HFFc6 (cell line): ENCODE results near the gene TOPAZ1. TPM values are rescaled to one million over a fixed set of nuclear protein-coding genes. Genes with fewer than 3 reads are reported as not detected.

Source experiments
- DNase-seq: peaks from one replicate; pipeline ENCODE4 v3.0.0-alpha.2; 2018
- H3K27ac Mint-ChIP-seq: 2 replicates; pipeline ENCODE4 v1.8.0; 2020; ENCODE audit warnings: mild to moderate bottlenecking, mixed read lengths
- H3K27me3 Mint-ChIP-seq: 2 replicates; pipeline ENCODE4 v1.8.0; 2021; ENCODE audit warnings: mild to moderate bottlenecking, moderate library complexity, mixed read lengths; ENCODE audit not compliant: insufficient read depth
- H3K36me3 Mint-ChIP-seq: 2 replicates; pipeline ENCODE4 v1.8.0; 2021; ENCODE audit warnings: low read depth, mixed read lengths
- H3K4me1 Mint-ChIP-seq: 2 replicates; pipeline ENCODE4 v1.8.0; 2020; ENCODE audit warnings: low read depth, mixed read lengths
- H3K4me3 Mint-ChIP-seq: 2 replicates; pipeline ENCODE4 v1.8.0; 2020; ENCODE audit warnings: mild to moderate bottlenecking, moderate library complexity, mixed read lengths
- H3K9me3 Mint-ChIP-seq: 2 replicates; pipeline ENCODE4 v1.8.0; 2020; ENCODE audit warnings: mild to moderate bottlenecking, mixed read lengths
- CTCF ChIP-seq: fragments of 200-600 bp; sonication (generic); IDR thresholded peaks from 2 replicates; pipeline ENCODE4 v1.5.0; 2021; ENCODE audit warnings: antibody characterized with exemption, mild to moderate bottlenecking
- total RNA-seq, 6 experiments: library from RNA; stranded (reverse); fragmentation: NEBNext Ultra II Directional; extraction: Animal tissue kit (Norgen Biotek cat#: 25700); gene quantifications; 2 replicates in 1 of 6; 3 replicates in 5 of 6; pipeline ENCODE4 v1.2.3, GENCODE V29; 2021

The TOPAZ1 gene
- total RNA-seq, 6 experiments from 2014 or later: not detected

- H3K27ac Mint-ChIP-seq: no peak overlapping the region
- H3K9me3 Mint-ChIP-seq: no peaks in the 10 kb centered on the region
- peaks cover 13% of the 10 kb centered on the region for H3K4me1 Mint-ChIP-seq
- TF ChIP-seq CTCF: no peak
- H3K27me3 Mint-ChIP-seq: no peaks in the 10 kb centered on the region
- no peak overlapping the region for H3K4me3 Mint-ChIP-seq
- no peaks in the 10 kb centered on the region for H3K36me3 Mint-ChIP-seq
- no peak for DNase-seq
These were observed 121.9 kb downstream of the TOPAZ1 start for GRCh38 chr3:44363591-44363990.

GRCh38 chr3:44365952-44366351, 124.3 kb downstream of the TOPAZ1 start:
- DNase-seq: no peak
- no peak for TF ChIP-seq CTCF
- H3K4me3 Mint-ChIP-seq: no peak overlapping the region
- H3K36me3 Mint-ChIP-seq: no peaks in the 10 kb centered on the region
- H3K9me3 Mint-ChIP-seq: no peaks in the 10 kb centered on the region
- no peaks in the 10 kb centered on the region for H3K27me3 Mint-ChIP-seq
- no peaks in the 10 kb centered on the region for H3K4me1 Mint-ChIP-seq
- H3K27ac Mint-ChIP-seq: no peak overlapping the region

GRCh38 chr3:44375450-44375849, 133.8 kb downstream of the TOPAZ1 start:
- no peak for DNase-seq
- peaks cover 21% of the 10 kb centered on the region for H3K36me3 Mint-ChIP-seq
- no peak for TF ChIP-seq CTCF
- H3K4me3 Mint-ChIP-seq: no peak overlapping the region
- no peaks in the 10 kb centered on the region for H3K4me1 Mint-ChIP-seq
- no peaks in the 10 kb centered on the region; the same call in 1 of the 2 replicates for H3K27me3 Mint-ChIP-seq
- no peak overlapping the region for H3K27ac Mint-ChIP-seq
- peaks cover 7% of the 10 kb centered on the region for H3K9me3 Mint-ChIP-seq

Other genes with a start within 250 kb of the TOPAZ1 start
- 10 to 100 TPM; 18.4 to 22.4 (median 20.4) TPM for gene TCAIM, start 96.9 kb downstream of the TOPAZ1 start, total RNA-seq
- gene ZNF445, start 235.8 kb downstream of the TOPAZ1 start, total RNA-seq: 10 to 100 TPM; 11.5 to 13.0 (median 12.5) TPM